Measurements from ENCODE around the gene SLC35F4.
"Not testable (repeated sequence)": the region's sequence is repeated elsewhere in the genome, so short reads cannot be mapped to it uniquely, and the experiment has no call there.

The SLC35F4 gene

GRCh38 chr14:57871459-57872080 lies 5.7 kb upstream of the SLC35F4 start:
- H3K4me3 ChIP-seq (ENCODE audit: low read length) = no peak overlapping the region
- H3K9me3 ChIP-seq (ENCODE audit: insufficient read depth, low read depth, low read length) = no peaks in the 10 kb centered on the region
- no peaks in the 10 kb centered on the region for H3K36me3 ChIP-seq (ENCODE audit: insufficient read depth, low read depth, low read length)
- H3K27ac ChIP-seq (ENCODE audit: low read length) = no peak overlapping the region
- no peak overlapping the region for H3K9ac ChIP-seq (ENCODE audit: low read depth, low read length)
- peaks cover 3% of the 10 kb centered on the region; the same call in 1 of the 2 replicates for H3K4me1 ChIP-seq (ENCODE audit: insufficient read depth, low read length)
- peaks cover 9% of the 10 kb centered on the region for H3K27me3 ChIP-seq (ENCODE audit: insufficient read depth, low read length)

DNA sequence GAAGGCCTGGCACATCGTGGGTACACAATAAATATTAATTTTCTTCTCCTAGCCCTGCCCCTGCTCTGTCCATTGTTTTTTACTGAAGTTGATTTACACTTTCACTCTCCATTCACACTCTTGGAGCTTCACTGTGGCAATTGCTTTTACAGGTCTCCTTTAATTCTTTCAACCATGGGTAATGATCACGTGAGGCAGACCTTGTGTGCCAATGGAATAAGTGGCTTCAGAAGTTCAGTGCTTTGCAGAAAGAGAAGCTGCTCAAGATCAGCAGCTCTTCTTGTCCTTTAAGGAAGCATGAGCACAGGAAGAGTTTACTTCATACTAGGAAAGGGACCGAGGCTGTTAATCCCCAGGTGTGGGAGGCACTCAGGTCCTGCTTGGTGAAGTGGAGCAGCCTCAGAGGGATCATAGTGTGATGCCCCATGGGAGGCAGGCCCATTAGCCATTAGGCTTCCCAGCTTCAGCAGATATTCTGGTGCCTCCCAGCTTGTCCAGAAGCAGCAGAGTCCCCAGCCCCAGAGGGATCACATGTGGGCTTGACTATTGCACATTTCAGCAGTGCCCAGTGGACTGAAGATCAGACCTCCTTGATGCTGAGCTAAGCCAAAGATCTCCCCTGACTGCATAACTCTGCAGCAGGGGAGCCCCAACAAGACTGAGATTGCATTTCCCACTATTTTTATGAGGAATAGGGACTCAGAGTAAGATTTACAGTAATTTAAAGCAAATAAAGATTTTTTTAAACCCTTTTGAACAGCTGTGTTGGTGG lies 5.0 kb upstream of the SLC35F4 start:
- Histone ChIP-seq H3K36me3 (ENCODE audit: insufficient read depth, low read depth, low read length) (no peaks in the 10 kb centered on the region), H3K4me3 (ENCODE audit: low read length) (no peak overlapping the region)

GRCh38 chr14:57869617-57870016 lies 3.7 kb upstream of the SLC35F4 start:
- Histone ChIP-seq H3K4me1 (ENCODE audit: insufficient read depth, low read length) (peaks cover 3% of the 10 kb centered on the region; the same call in 1 of the 2 replicates), H3K4me3 (ENCODE audit: low read length) (no peak overlapping the region), H3K27ac (ENCODE audit: low read length) (no peak overlapping the region), H3K27me3 (ENCODE audit: insufficient read depth, low read length) (peaks cover 29% of the 10 kb centered on the region), H3K9me3 (ENCODE audit: insufficient read depth, low read depth, low read length) (no peaks in the 10 kb centered on the region), H3K36me3 (ENCODE audit: insufficient read depth, low read depth, low read length) (no peaks in the 10 kb centered on the region), H3K9ac (ENCODE audit: low read depth, low read length) (no peak overlapping the region)

More for the DNA sequence above, 5.0 kb upstream of the SLC35F4 start:
- no peaks in the 10 kb centered on the region for H3K9me3 ChIP-seq (ENCODE audit: insufficient read depth, low read depth, low read length)
- H3K9ac ChIP-seq (ENCODE audit: low read depth, low read length) = no peak overlapping the region
- H3K27ac ChIP-seq (ENCODE audit: low read length) = no peak overlapping the region
- H3K27me3 ChIP-seq (ENCODE audit: insufficient read depth, low read length) = peaks cover 16% of the 10 kb centered on the region
- peaks cover 3% of the 10 kb centered on the region; the same call in 1 of the 2 replicates for H3K4me1 ChIP-seq (ENCODE audit: insufficient read depth, low read length)

- Histone ChIP-seq H3K36me3 (ENCODE audit: insufficient read depth, low read depth, low read length) (no peaks in the 10 kb centered on the region), H3K9me3 (ENCODE audit: insufficient read depth, low read depth, low read length) (no peaks in the 10 kb centered on the region), H3K9ac (ENCODE audit: low read depth, low read length) (no peak overlapping the region), H3K27ac (ENCODE audit: low read length) (no peak overlapping the region), H3K27me3 (ENCODE audit: insufficient read depth, low read length) (peaks cover 53% of the 10 kb centered on the region), H3K4me1 (ENCODE audit: insufficient read depth, low read length) (peaks cover under 1% of the 10 kb centered on the region; the same call in 1 of the 2 replicates), H3K4me3 (ENCODE audit: low read length) (peak overlapping the region; percentile 65)
These were observed 360 bp upstream of the SLC35F4 start for GRCh38 chr14:57866199-57866705.

- peak overlapping the region; percentile 65 for H3K4me3 ChIP-seq (ENCODE audit: low read length)
- no peaks in the 10 kb centered on the region for H3K4me1 ChIP-seq (ENCODE audit: insufficient read depth, low read length)
- no peak overlapping the region for H3K9ac ChIP-seq (ENCODE audit: low read depth, low read length)
- no peaks in the 10 kb centered on the region for H3K9me3 ChIP-seq (ENCODE audit: insufficient read depth, low read depth, low read length)
- peaks cover 58% of the 10 kb centered on the region for H3K27me3 ChIP-seq (ENCODE audit: insufficient read depth, low read length)
- no peaks in the 10 kb centered on the region for H3K36me3 ChIP-seq (ENCODE audit: insufficient read depth, low read depth, low read length)
- no peak overlapping the region for H3K27ac ChIP-seq (ENCODE audit: low read length)
These were observed 858 bp downstream of the SLC35F4 start for GRCh38 chr14:57865066-57865402.

- H3K27me3 ChIP-seq (ENCODE audit: insufficient read depth, low read length) = peaks cover 58% of the 10 kb centered on the region
- no peaks in the 10 kb centered on the region for H3K4me1 ChIP-seq (ENCODE audit: insufficient read depth, low read length)
- peak overlapping the region; percentile 65 for H3K4me3 ChIP-seq (ENCODE audit: low read length)
- no peak overlapping the region for H3K27ac ChIP-seq (ENCODE audit: low read length)
- no peaks in the 10 kb centered on the region for H3K36me3 ChIP-seq (ENCODE audit: insufficient read depth, low read depth, low read length)
- H3K9ac ChIP-seq (ENCODE audit: low read depth, low read length) = no peak overlapping the region
- no peaks in the 10 kb centered on the region for H3K9me3 ChIP-seq (ENCODE audit: insufficient read depth, low read depth, low read length)
These were observed 1.2 kb downstream of the SLC35F4 start for GRCh38 chr14:57864659-57865058.

DNA sequence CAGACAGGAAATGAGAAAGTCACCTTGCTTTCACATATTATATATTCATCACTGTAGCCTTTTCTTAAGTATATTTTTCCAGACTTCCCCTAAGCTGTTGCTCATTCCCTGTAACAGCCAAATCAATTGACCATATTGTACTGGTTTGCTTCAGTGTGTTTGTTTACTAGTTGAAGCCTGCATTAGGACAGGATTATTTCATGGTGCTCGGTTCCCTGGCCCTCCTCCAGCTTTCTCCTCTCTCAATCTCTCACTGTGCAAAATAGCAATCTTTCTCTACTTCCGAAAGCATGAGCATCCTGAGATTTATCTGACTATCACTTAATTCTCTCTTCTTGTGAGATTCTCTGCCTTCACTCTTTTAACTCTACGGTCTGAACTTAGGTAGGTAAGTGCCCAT lies 2.4 kb downstream of the SLC35F4 start:
- Histone ChIP-seq H3K4me3 (ENCODE audit: low read length) (no peak overlapping the region), H3K27ac (ENCODE audit: low read length) (no peak overlapping the region), H3K9me3 (ENCODE audit: insufficient read depth, low read depth, low read length) (no peaks in the 10 kb centered on the region), H3K27me3 (ENCODE audit: insufficient read depth, low read length) (peaks cover 58% of the 10 kb centered on the region), H3K9ac (ENCODE audit: low read depth, low read length) (no peak overlapping the region), H3K4me1 (ENCODE audit: insufficient read depth, low read length) (no peaks in the 10 kb centered on the region), H3K36me3 (ENCODE audit: insufficient read depth, low read depth, low read length) (no peaks in the 10 kb centered on the region)

DNA sequence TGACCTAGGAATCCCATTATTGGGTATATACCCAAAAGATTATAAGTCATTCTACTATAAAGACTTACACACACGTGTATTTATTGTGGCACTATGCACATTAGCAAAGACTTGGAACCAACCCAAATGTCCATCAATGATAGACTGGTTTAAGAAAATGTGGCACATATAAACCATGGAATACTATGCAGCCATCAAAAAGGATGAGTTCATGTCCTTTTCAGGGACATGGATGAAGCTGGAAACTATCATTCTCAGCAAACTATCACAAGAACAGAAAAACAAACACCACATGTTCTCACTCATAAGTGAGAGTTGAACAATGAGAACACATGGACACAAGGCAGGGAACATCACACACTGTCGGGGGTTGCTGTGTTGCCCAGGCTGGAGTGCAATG lies 10.2 kb downstream of the SLC35F4 start:
- H3K4me3 ChIP-seq (ENCODE audit: low read length); H3K4me1 ChIP-seq (ENCODE audit: insufficient read depth, low read length); H3K27ac ChIP-seq (ENCODE audit: low read length); H3K36me3 ChIP-seq (ENCODE audit: insufficient read depth, low read depth, low read length); H3K9me3 ChIP-seq (ENCODE audit: insufficient read depth, low read depth, low read length); H3K9ac ChIP-seq (ENCODE audit: low read depth, low read length); H3K27me3 ChIP-seq (ENCODE audit: insufficient read depth, low read length): not testable (repeated sequence)

GRCh38 chr14:57854571-57854970 lies 11.3 kb downstream of the SLC35F4 start:
- Histone ChIP-seq H3K4me3 (ENCODE audit: low read length) (no peak overlapping the region), H3K27ac (ENCODE audit: low read length) (no peak overlapping the region), H3K9me3 (ENCODE audit: insufficient read depth, low read depth, low read length) (no peaks in the 10 kb centered on the region), H3K9ac (ENCODE audit: low read depth, low read length) (no peak overlapping the region), H3K4me1 (ENCODE audit: insufficient read depth, low read length) (no peaks in the 10 kb centered on the region), H3K27me3 (ENCODE audit: insufficient read depth, low read length) (no peaks in the 10 kb centered on the region), H3K36me3 (ENCODE audit: insufficient read depth, low read depth, low read length) (no peaks in the 10 kb centered on the region)

- no peak overlapping the region for H3K4me3 ChIP-seq (ENCODE audit: low read length)
These were observed 14.5 kb downstream of the SLC35F4 start for GRCh38 chr14:57851354-57851753.

DNA sequence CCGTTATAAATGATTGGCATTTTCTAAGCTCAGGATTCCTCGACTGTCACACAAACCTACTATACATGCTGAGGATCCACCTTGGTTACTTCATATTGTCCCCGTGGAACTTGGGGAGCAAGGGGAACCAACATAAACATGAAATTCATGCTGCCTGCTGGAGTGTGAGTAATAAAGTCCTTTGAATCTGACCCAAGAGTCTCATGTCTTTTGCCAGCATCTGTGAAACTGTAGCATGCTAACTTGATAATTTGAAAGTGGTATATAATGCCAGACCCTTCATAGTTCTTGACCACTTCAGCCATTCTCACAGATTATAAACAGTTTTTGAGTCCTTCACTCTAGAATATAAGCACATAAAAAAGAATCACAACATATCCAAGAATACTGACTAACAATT lies 17.1 kb downstream of the SLC35F4 start:
- no peak overlapping the region for H3K4me3 ChIP-seq (ENCODE audit: low read length)

More at GRCh38 chr14:57851354-57851753, 14.5 kb downstream of the SLC35F4 start:
- H3K27ac ChIP-seq (ENCODE audit: low read length) = no peak overlapping the region
- H3K4me1 ChIP-seq (ENCODE audit: insufficient read depth, low read length) = no peaks in the 10 kb centered on the region
- H3K36me3 ChIP-seq (ENCODE audit: insufficient read depth, low read depth, low read length) = no peaks in the 10 kb centered on the region
- H3K27me3 ChIP-seq (ENCODE audit: insufficient read depth, low read length) = no peaks in the 10 kb centered on the region
- no peaks in the 10 kb centered on the region for H3K9me3 ChIP-seq (ENCODE audit: insufficient read depth, low read depth, low read length)
- no peak overlapping the region for H3K9ac ChIP-seq (ENCODE audit: low read depth, low read length)

GRCh38 chr14:57848353-57848752 lies 17.5 kb downstream of the SLC35F4 start:
- H3K27ac ChIP-seq (ENCODE audit: low read length) = no peak overlapping the region
- no peaks in the 10 kb centered on the region for H3K4me1 ChIP-seq (ENCODE audit: insufficient read depth, low read length)

More for the DNA sequence above, 17.1 kb downstream of the SLC35F4 start:
- no peak overlapping the region for H3K9ac ChIP-seq (ENCODE audit: low read depth, low read length)
- H3K36me3 ChIP-seq (ENCODE audit: insufficient read depth, low read depth, low read length) = no peaks in the 10 kb centered on the region
- H3K27me3 ChIP-seq (ENCODE audit: insufficient read depth, low read length) = no peaks in the 10 kb centered on the region
- H3K9me3 ChIP-seq (ENCODE audit: insufficient read depth, low read depth, low read length) = no peaks in the 10 kb centered on the region
- H3K27ac ChIP-seq (ENCODE audit: low read length) = no peak overlapping the region
- H3K4me1 ChIP-seq (ENCODE audit: insufficient read depth, low read length) = no peaks in the 10 kb centered on the region

More at GRCh38 chr14:57848353-57848752, 17.5 kb downstream of the SLC35F4 start:
- no peak overlapping the region for H3K9ac ChIP-seq (ENCODE audit: low read depth, low read length)
- H3K9me3 ChIP-seq (ENCODE audit: insufficient read depth, low read depth, low read length) = no peaks in the 10 kb centered on the region
- H3K27me3 ChIP-seq (ENCODE audit: insufficient read depth, low read length) = no peaks in the 10 kb centered on the region
- H3K4me3 ChIP-seq (ENCODE audit: low read length) = no peak overlapping the region
- no peaks in the 10 kb centered on the region for H3K36me3 ChIP-seq (ENCODE audit: insufficient read depth, low read depth, low read length)
